ENCODE results near the gene BCAS3. TPM values are rescaled to one million over a fixed set of nuclear protein-coding genes. Genes with fewer than 3 reads are reported as not detected.

BCAS3 gene
- total RNA-seq, 4 donors from 2014 or later = 13.0 to 27.8 (median 20.7) TPM

DNA sequence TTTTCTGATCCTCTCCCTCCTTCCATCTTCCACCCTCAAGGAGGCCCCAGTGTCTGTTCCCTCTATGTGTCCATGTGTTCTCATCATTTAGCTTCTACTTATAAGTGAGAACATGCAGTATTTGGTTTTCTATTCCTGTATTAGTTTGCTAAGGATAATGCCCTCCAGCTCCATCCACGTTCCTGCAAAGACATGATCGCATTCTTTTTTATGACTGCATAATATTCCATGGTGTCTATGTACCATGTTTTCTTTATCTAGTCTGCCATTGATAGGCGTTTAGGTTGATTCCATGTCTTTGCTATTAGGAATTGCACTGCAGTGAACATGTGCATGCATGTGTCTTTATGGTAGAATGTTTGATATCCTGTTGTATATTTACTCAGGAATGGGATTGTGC lies 275.1 kb downstream of the BCAS3 start:
- H3K36me3 ChIP-seq = peaks cover 0 to 3% (median 0%) of the 10 kb centered on the region in 3 donors
- no peak overlapping the region for H3K27ac ChIP-seq
- no peak for TF ChIP-seq POLR2A (IDR thresholded peaks at IDR 0.05)
- no peak for TF ChIP-seq CTCF (IDR thresholded peaks at IDR 0.05)
- DNase-seq = no peak
- H3K27me3 ChIP-seq = no peaks in the 10 kb centered on the region
- 92 to 96% methylated on average over 3 of the region's 3 CpGs for WGBS, 2 donors
- H3K4me1 ChIP-seq = no peaks in the 10 kb centered on the region
- intact Hi-C loops (cut with DNase I) = no loop called here
- no peak overlapping the region for H3K4me3 ChIP-seq
- no peaks in the 10 kb centered on the region for H3K9me3 ChIP-seq

- WGBS, 2 donors = 78 to 82% methylated on average over 2 of the region's 2 CpGs
- no peak for DNase-seq
- peaks cover 0 to 10% (median 0%) of the 10 kb centered on the region in 3 donors for H3K36me3 ChIP-seq
- H3K9me3 ChIP-seq = peaks cover 0 to 15% (median 7%) of the 10 kb centered on the region in 3 donors
- no peaks in the 10 kb centered on the region for H3K4me1 ChIP-seq
- intact Hi-C loops (cut with DNase I) = no loop called here
- no peak overlapping the region for H3K27ac ChIP-seq
- H3K27me3 ChIP-seq = no peaks in the 10 kb centered on the region
- no peak overlapping the region for H3K4me3 ChIP-seq
- no peak for TF ChIP-seq CTCF (IDR thresholded peaks at IDR 0.05)
- no peak for TF ChIP-seq POLR2A (IDR thresholded peaks at IDR 0.05)
Measured at GRCh38 chr17:60959011-60959410, 281.4 kb downstream of the BCAS3 start.

GRCh38 chr17:60959696-60960095 lies 282.0 kb downstream of the BCAS3 start:
- TF ChIP-seq CTCF (IDR thresholded peaks at IDR 0.05) (no peak), POLR2A (IDR thresholded peaks at IDR 0.05) (no peak)
- intact Hi-C loops (cut with DNase I) = no loop called here

DNA sequence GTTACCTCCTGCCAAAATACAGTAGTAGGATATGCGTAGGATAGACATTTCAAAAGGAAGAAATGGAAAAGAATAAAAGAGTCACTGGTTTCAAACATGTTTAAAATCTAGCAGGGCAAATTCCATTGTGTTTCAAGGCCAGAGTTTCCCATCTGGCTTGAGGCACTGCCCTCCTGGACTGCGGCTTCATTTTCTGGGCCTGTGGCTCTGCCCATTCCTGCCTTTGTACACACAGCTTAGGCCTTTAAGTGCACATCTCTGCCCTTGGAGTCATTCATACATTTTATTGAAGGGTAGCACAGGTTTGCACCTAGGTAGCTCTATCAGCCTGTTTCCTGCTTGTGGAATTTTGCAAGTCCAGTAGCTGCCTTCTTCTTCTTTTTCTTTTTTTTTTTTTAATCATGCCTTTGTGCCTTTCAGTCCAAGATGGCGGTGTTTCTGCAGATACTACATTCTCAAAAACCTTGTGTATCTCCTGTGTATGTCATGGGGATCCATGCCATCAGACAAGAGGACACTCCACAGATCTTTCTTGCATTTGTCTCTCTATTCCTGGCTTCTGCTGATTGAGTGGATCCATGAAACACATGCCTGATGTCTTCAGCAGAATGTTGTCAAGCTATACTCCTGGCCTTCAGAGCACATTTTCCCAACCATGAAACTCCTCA lies 282.9 kb downstream of the BCAS3 start:
- no peak overlapping the region for H3K27ac ChIP-seq
- no peak overlapping the region for H3K4me3 ChIP-seq
- DNase-seq = no peak
- H3K9me3 ChIP-seq = peaks cover 0 to 15% (median 7%) of the 10 kb centered on the region in 3 donors
- peaks cover 0 to 10% (median 0%) of the 10 kb centered on the region in 3 donors for H3K36me3 ChIP-seq
- no peaks in the 10 kb centered on the region for H3K27me3 ChIP-seq
- intact Hi-C loops (cut with DNase I) = no loop called here
- TF ChIP-seq CTCF (IDR thresholded peaks at IDR 0.05) (no peak), POLR2A (IDR thresholded peaks at IDR 0.05) (no peak)
- H3K4me1 ChIP-seq = no peaks in the 10 kb centered on the region
- 90 to 97% methylated on average over 3 of the region's 3 CpGs for WGBS, 2 donors

More at GRCh38 chr17:60959696-60960095, 282.0 kb downstream of the BCAS3 start:
- Histone ChIP-seq H3K36me3 (peaks cover 0 to 10% (median 0%) of the 10 kb centered on the region in 3 donors), H3K27ac (no peak overlapping the region), H3K4me3 (no peak overlapping the region), H3K4me1 (no peaks in the 10 kb centered on the region), H3K27me3 (no peaks in the 10 kb centered on the region), H3K9me3 (peaks cover 0 to 15% (median 7%) of the 10 kb centered on the region in 3 donors)
- DNase-seq = no peak

GRCh38 chr17:60964160-60964559 lies 286.5 kb downstream of the BCAS3 start:
- H3K4me3 ChIP-seq = no peak overlapping the region
- peaks cover 0 to 10% (median 0%) of the 10 kb centered on the region in 3 donors for H3K36me3 ChIP-seq
- DNase-seq = no peak
- H3K27me3 ChIP-seq = no peaks in the 10 kb centered on the region
- H3K9me3 ChIP-seq = peaks cover 0 to 27% (median 7%) of the 10 kb centered on the region in 3 donors
- TF ChIP-seq POLR2A (IDR thresholded peaks at IDR 0.05) (no peak), CTCF (IDR thresholded peaks at IDR 0.05) (no peak)
- H3K27ac ChIP-seq = no peak overlapping the region
- no peaks in the 10 kb centered on the region for H3K4me1 ChIP-seq
- 94 to 96% methylated on average over 2 of the region's 2 CpGs for WGBS, 2 donors
- intact Hi-C loops (cut with DNase I) = no loop called here
